GM10266 (cell line): Measurements from ENCODE around the gene NHERF2.

Experiments used
- DNase-seq: peaks from one replicate; pipeline ENCODE4 v3.0.0; 2012; ENCODE audit errors: extremely low spot score
- CTCF ChIP-seq: IDR thresholded peaks from 2 replicates; pipeline ENCODE4 v1.5.1; 2012; ENCODE audit warnings: mild to moderate bottlenecking, low read depth; ENCODE audit not compliant: control insufficient read depth, insufficient read depth; ENCODE audit errors: missing control alignments

NHERF2 gene

GRCh38 chr16:2040787-2041522 lies 14.3 kb downstream of the NHERF2 start:
- no peak for DNase-seq
- no peak for TF ChIP-seq CTCF

- no peak for TF ChIP-seq CTCF
Observed at GRCh38 chr16:2042171-2042985, 15.7 kb downstream of the NHERF2 start.

GRCh38 chr16:2042986-2043666 lies 16.4 kb downstream of the NHERF2 start:
- no peak for DNase-seq

More at GRCh38 chr16:2042171-2042985, 15.7 kb downstream of the NHERF2 start:
- DNase-seq = no peak

GRCh38 chr16:2043667-2044451 lies 17.2 kb downstream of the NHERF2 start:
- DNase-seq = no peak
- TF ChIP-seq CTCF = no peak

More at GRCh38 chr16:2042986-2043666, 16.4 kb downstream of the NHERF2 start:
- TF ChIP-seq CTCF = no peak

GRCh38 chr16:2044541-2044940 lies 17.8 kb downstream of the NHERF2 start:
- TF ChIP-seq CTCF = no peak
- DNase-seq = no peak

GRCh38 chr16:2045965-2046892 lies 19.5 kb downstream of the NHERF2 start:
- TF ChIP-seq CTCF = no peak
- no peak for DNase-seq
